SU-DHL-6 (cell line): ENCODE results near the gene ZNF253.

Source experiments
- CTCF ChIP-seq: fragments of 200-600 bp; sonication (generic); IDR thresholded peaks from one replicate; pipeline ENCODE4 v1.5.1; 2017; ENCODE audit warnings: antibody characterized with exemption, mild to moderate bottlenecking, low read length, moderate library complexity; ENCODE audit not compliant: insufficient read depth, poor library complexity, severe bottlenecking
- EZH2phosphoT487 ChIP-seq: fragments of 200-600 bp; sonication (generic), shearing (Covaris generic); conservative IDR thresholded peaks from 2 replicates; pipeline ENCODE4 v1.6.1; 2018; ENCODE audit warnings: mild to moderate bottlenecking, antibody characterized with exemption, low read length, moderate library complexity, mixed read lengths

- TF ChIP-seq CTCF (no peak), EZH2phosphoT487 (no peak)
Observed at GRCh38 chr19:19866611-19867248, 1.0 kb downstream of the ZNF253 start.
